Suprapubic skin (tissue), 3 donors: ENCODE results near the gene SPINK4.

Experiments
- CTCF ChIP-seq, 2 donors: fragments of 200-600 bp in 1 of 2; fragments of 450-650 bp in 1 of 2; sonication (generic) in 1 of 2; IDR thresholded peaks; one replicate each; pipeline ENCODE4 v1.5.1; 2016 to 2019; ENCODE audit warnings: antibody characterized with exemption in 2 of 2, mild to moderate bottlenecking in 1 of 2, moderate library complexity in 1 of 2
- POLR2A ChIP-seq, 2 donors: fragments of 450-650 bp; IDR thresholded peaks; one replicate each; pipeline ENCODE4 v1.6.1; 2017; ENCODE audit warnings: antibody characterized with exemption in 2 of 2, mild to moderate bottlenecking in 2 of 2, moderate library complexity in 2 of 2

- TF ChIP-seq CTCF (IDR thresholded peaks at IDR 0.05) (no peak), POLR2A (IDR thresholded peaks at IDR 0.05) (no peak)
Measured at GRCh38 chr9:33295571-33295970, 55.6 kb downstream of the SPINK4 start.
